IgD-negative memory B cell (primary cell): Measurements from ENCODE around the gene HSPH1. TPM values are rescaled to one million over a fixed set of nuclear protein-coding genes. Genes with fewer than 3 reads are reported as not detected.

Experiments used
- H3K27ac Mint-ChIP-seq, 3 donors: one replicate each; pipeline ENCODE4 v1.8.0; 2020 to 2022; ENCODE audit warnings: mild to moderate bottlenecking in 3 of 3, mixed read lengths in 3 of 3, moderate library complexity in 1 of 3
- H3K27me3 Mint-ChIP-seq: one replicate; pipeline ENCODE4 v1.8.0; 2021; ENCODE audit warnings: mixed read lengths
- H3K36me3 Mint-ChIP-seq: one replicate; pipeline ENCODE4 v1.8.0; 2020; ENCODE audit warnings: mild to moderate bottlenecking, mixed read lengths
- H3K4me1 Mint-ChIP-seq, 3 donors: one replicate each; pipeline ENCODE4 v1.8.0; 2020 to 2022; ENCODE audit warnings: mixed read lengths in 3 of 3, mild to moderate bottlenecking in 1 of 3
- H3K4me3 Mint-ChIP-seq, 4 donors: one replicate each; pipeline ENCODE4 v1.8.0; 2020 to 2022; ENCODE audit warnings: mild to moderate bottlenecking in 4 of 4, mixed read lengths in 4 of 4, moderate library complexity in 3 of 4
- H3K9me3 Mint-ChIP-seq, 3 donors: one replicate each; pipeline ENCODE4 v1.8.0; 2020 to 2021; ENCODE audit warnings: mixed read lengths in 3 of 3, mild to moderate bottlenecking in 1 of 3
- polyA plus RNA-seq: library from polyadenylated mRNA; unstranded; fragments of 300-500 nt; fragmentation: Illumina TruSeq; gene quantifications from one replicate; pipeline ENCODE4 v1.2.3, GENCODE V29; 2021

HSPH1 gene
- polyA plus RNA-seq, 1 donor from 2014 or later = 52.8 TPM

GRCh38 chr13:31129419-31129818 is 32.3 kb downstream of the HSPH1 start:
- H3K4me3 Mint-ChIP-seq = no peak overlapping the region
- H3K27ac Mint-ChIP-seq = no peak overlapping the region

DNA sequence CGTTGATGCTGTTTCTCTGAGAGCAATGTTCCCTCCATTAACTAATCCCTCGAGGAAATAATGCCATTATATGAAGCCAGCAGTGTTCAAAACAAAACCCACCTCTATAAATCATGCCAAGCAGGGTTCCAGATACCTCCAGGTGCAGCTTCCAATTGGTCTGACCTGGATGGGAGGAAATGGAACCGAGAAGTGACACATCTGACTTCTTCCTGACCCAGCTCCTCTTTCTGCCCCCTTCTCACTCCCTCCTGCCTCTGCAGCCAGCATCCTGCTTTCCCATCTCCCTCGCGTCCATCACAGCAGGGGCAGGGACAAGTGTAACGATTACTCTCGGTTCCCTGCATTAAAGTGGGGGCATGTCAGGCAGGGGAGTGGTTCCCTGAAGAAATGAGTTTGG is 37.5 kb downstream of the HSPH1 start:
- no peaks in the 10 kb centered on the region for H3K36me3 Mint-ChIP-seq
- H3K9me3 Mint-ChIP-seq = peaks cover 0 to 7% (median 0%) of the 10 kb centered on the region in 3 donors
- no peak overlapping the region for H3K27ac Mint-ChIP-seq
- peaks cover 0 to 2% (median 1%) of the 10 kb centered on the region in 3 donors for H3K4me1 Mint-ChIP-seq
- no peak overlapping the region for H3K4me3 Mint-ChIP-seq
- H3K27me3 Mint-ChIP-seq = peaks cover 23% of the 10 kb centered on the region

More at GRCh38 chr13:31129419-31129818, 32.3 kb downstream of the HSPH1 start:
- Mint-ChIP-seq H3K36me3 (peaks cover 2% of the 10 kb centered on the region), H3K9me3 (peaks cover 0 to 5% (median 0%) of the 10 kb centered on the region in 3 donors), H3K27me3 (peaks cover 15% of the 10 kb centered on the region), H3K4me1 (peaks cover 0 to 7% (median 4%) of the 10 kb centered on the region in 3 donors)

GRCh38 chr13:31122544-31123260 is 39.0 kb downstream of the HSPH1 start:
- no peak overlapping the region for H3K4me3 Mint-ChIP-seq
- peaks cover 20% of the 10 kb centered on the region for H3K27me3 Mint-ChIP-seq
- H3K36me3 Mint-ChIP-seq = no peaks in the 10 kb centered on the region
- peaks cover 0 to 7% (median 0%) of the 10 kb centered on the region in 3 donors for H3K9me3 Mint-ChIP-seq
- H3K27ac Mint-ChIP-seq = no peak overlapping the region
- H3K4me1 Mint-ChIP-seq = peaks cover 0 to 2% (median 1%) of the 10 kb centered on the region in 3 donors

DNA sequence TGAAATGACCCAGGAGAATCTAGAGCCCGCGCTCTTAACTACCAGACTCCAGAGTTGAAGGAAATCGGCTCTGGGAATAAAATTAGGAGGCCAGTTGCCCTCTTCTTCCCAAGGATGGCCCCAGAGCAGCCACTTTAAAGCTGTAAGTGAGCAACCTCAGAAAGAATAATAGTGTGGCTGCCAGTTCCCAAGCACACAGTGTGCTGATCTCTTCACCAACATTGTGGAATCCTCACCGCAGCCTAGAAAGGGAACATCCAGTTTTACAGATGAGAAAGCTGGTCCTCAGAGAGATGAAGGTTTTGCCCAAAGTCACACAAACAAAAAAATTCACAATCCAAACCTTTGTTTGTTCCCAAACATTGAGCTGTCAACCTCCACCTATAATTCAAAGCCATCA is 39.6 kb downstream of the HSPH1 start:
- Mint-ChIP-seq H3K27ac (no peak overlapping the region), H3K27me3 (peaks cover 18% of the 10 kb centered on the region), H3K36me3 (no peaks in the 10 kb centered on the region), H3K9me3 (peaks cover 0 to 6% (median 0%) of the 10 kb centered on the region in 3 donors), H3K4me3 (no peak overlapping the region), H3K4me1 (peaks cover 0 to 2% (median 1%) of the 10 kb centered on the region in 3 donors)

GRCh38 chr13:31121379-31122140 is 40.1 kb downstream of the HSPH1 start:
- Mint-ChIP-seq H3K27me3 (peaks cover 19% of the 10 kb centered on the region), H3K9me3 (peaks cover 0 to 5% (median 0%) of the 10 kb centered on the region in 3 donors), H3K4me1 (peaks cover 0 to 2% (median 1%) of the 10 kb centered on the region in 3 donors), H3K27ac (no peak overlapping the region), H3K36me3 (no peaks in the 10 kb centered on the region), H3K4me3 (no peak overlapping the region)

DNA sequence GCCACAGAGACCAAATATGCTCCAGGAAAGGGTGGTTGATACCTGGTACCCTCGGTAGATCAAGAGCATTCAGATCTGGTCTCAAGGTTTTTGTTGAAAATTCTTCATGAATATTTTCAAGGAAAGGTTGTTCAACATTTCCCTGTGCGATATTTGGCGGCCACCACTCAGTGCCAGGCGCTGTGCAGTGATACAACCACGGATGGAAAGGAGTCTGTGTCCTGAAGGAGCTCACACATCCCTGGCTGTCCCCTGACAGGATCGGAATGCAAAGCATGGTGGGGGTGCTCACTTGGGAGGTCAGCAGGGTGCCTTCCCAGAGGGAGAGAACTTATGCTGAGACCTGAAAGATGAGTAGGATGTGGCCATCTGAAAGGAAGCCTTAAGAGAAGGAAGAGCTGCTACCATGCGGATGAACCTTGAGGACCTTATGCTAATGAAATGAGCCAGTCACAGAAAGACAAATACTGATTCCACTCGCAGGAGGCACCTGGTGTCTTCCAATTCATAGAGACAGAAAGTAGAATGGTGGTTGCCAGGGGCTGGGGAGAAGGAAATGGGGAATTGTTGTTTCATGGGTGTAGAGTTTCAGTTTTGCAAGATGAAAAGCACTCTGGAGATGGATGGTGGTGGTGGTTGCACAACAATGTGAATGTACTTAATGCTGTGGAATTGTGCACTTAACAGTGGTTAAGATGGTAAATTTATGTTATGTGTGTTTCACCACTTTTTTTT is 41.6 kb downstream of the HSPH1 start:
- Mint-ChIP-seq H3K27me3 (peaks cover 20% of the 10 kb centered on the region), H3K4me1 (peaks cover 0 to 2% (median 1%) of the 10 kb centered on the region in 3 donors), H3K27ac (no peak overlapping the region), H3K4me3 (no peak overlapping the region), H3K36me3 (no peaks in the 10 kb centered on the region), H3K9me3 (peaks cover 0 to 3% (median 0%) of the 10 kb centered on the region in 3 donors)

GRCh38 chr13:31119526-31119925 is 42.2 kb downstream of the HSPH1 start:
- H3K4me1 Mint-ChIP-seq = peaks cover 0 to 2% (median 1%) of the 10 kb centered on the region in 3 donors
- peaks cover 0 to 2% (median 0%) of the 10 kb centered on the region in 3 donors for H3K9me3 Mint-ChIP-seq
- no peak overlapping the region for H3K27ac Mint-ChIP-seq
- H3K27me3 Mint-ChIP-seq = peaks cover 16% of the 10 kb centered on the region
- H3K4me3 Mint-ChIP-seq = peak overlapping the region in 1 of 4 donors; percentile 20
- H3K36me3 Mint-ChIP-seq = peaks cover 1% of the 10 kb centered on the region

DNA sequence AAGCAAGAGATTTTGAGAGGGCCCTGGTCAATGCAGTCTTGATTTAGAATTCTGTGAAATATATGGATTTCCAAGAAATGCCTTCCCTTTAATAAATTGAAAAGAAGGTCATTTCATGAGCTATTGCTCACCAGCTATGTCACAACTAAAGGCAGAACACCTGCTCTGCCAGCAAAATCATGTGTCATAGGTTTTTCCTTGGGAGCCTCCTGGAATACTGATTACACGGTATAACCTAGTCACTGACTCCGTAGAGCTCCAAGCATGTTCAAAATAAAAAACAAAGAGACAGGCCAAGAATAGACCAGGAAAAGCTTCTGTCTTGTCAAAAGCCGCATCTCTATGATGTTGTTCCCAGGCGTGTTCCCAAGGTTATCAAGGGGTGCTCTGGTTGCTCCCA is 45.5 kb downstream of the HSPH1 start:
- Mint-ChIP-seq H3K9me3 (no peaks in the 10 kb centered on the region), H3K4me1 (peaks cover 0 to 2% (median 1%) of the 10 kb centered on the region in 3 donors), H3K4me3 (no peak overlapping the region), H3K27me3 (peaks cover 11% of the 10 kb centered on the region), H3K36me3 (peaks cover 1% of the 10 kb centered on the region), H3K27ac (no peak overlapping the region)

- no peak overlapping the region for H3K4me3 Mint-ChIP-seq
- no peaks in the 10 kb centered on the region for H3K9me3 Mint-ChIP-seq
- no peak overlapping the region for H3K27ac Mint-ChIP-seq
- peaks cover 0 to 2% (median 1%) of the 10 kb centered on the region in 3 donors for H3K4me1 Mint-ChIP-seq
- peaks cover 11% of the 10 kb centered on the region for H3K27me3 Mint-ChIP-seq
- H3K36me3 Mint-ChIP-seq = peaks cover 1% of the 10 kb centered on the region
These were observed 46.1 kb downstream of the HSPH1 start for GRCh38 chr13:31115616-31116015.

GRCh38 chr13:31114641-31115040 is 47.1 kb downstream of the HSPH1 start:
- Mint-ChIP-seq H3K4me1 (peaks cover 0 to under 1% (median 0%) of the 10 kb centered on the region in 3 donors), H3K4me3 (no peak overlapping the region), H3K27me3 (peaks cover 10% of the 10 kb centered on the region), H3K27ac (no peak overlapping the region), H3K9me3 (no peaks in the 10 kb centered on the region), H3K36me3 (peaks cover 1% of the 10 kb centered on the region)

GRCh38 chr13:31111136-31111535 is 50.6 kb downstream of the HSPH1 start:
- H3K27ac Mint-ChIP-seq = no peak overlapping the region
- H3K4me1 Mint-ChIP-seq = no peaks in the 10 kb centered on the region
- H3K4me3 Mint-ChIP-seq = no peak overlapping the region
- H3K27me3 Mint-ChIP-seq = peaks cover 7% of the 10 kb centered on the region
- H3K36me3 Mint-ChIP-seq = peaks cover 1% of the 10 kb centered on the region
- H3K9me3 Mint-ChIP-seq = no peaks in the 10 kb centered on the region

DNA sequence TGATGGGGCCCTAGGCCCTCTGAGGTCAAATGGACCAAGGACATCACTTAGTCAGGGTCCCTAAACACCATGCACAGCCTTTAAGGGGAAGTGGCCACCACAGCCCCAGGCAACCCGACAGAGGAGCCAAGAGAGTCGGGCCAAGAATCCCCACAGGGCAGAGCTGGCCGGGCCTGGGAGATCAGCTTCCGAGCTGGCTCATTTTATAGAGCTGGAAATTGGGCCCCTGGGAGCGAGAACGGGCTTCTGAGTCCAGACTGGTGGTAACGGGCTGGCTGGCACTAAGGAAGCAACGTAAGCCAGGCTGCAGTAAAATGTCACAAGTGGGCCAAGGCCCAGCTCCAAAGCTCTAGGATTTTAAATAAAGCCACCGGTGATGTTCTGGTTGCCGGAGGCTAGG is 51.1 kb downstream of the HSPH1 start:
- Mint-ChIP-seq H3K4me1 (no peaks in the 10 kb centered on the region), H3K4me3 (no peak overlapping the region), H3K9me3 (no peaks in the 10 kb centered on the region), H3K27ac (no peak overlapping the region), H3K27me3 (peaks cover 3% of the 10 kb centered on the region), H3K36me3 (peaks cover 1% of the 10 kb centered on the region)

- Mint-ChIP-seq H3K9me3 (peaks cover 0 to 2% (median 0%) of the 10 kb centered on the region in 3 donors), H3K4me1 (no peaks in the 10 kb centered on the region), H3K27ac (no peak overlapping the region), H3K27me3 (no peaks in the 10 kb centered on the region), H3K36me3 (peaks cover 1% of the 10 kb centered on the region), H3K4me3 (no peak overlapping the region)
These were observed 51.5 kb downstream of the HSPH1 start for GRCh38 chr13:31110169-31110568.

DNA sequence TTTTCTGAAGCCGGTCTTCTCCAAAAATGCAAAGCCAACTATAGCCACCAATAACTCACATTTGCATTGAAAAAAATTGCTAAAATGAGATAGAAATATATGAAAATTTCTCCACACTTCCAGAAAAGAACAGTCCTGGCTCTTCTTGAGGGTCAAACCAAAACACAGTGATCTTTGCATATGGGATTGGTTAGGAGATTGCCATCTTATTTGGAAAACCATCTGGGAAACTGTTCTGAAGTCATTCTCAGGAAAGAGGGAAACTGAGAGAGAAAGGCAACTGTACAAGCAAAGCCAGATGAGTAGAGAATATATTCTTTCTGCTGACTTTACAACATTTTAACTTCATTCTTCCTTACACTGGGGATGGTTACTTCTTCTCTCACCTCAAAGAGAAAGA is 54.6 kb downstream of the HSPH1 start:
- H3K9me3 Mint-ChIP-seq = peaks cover 0 to 2% (median 0%) of the 10 kb centered on the region in 3 donors
- H3K27ac Mint-ChIP-seq = no peak overlapping the region
- no peaks in the 10 kb centered on the region for H3K4me1 Mint-ChIP-seq
- peaks cover 2% of the 10 kb centered on the region for H3K27me3 Mint-ChIP-seq
- H3K36me3 Mint-ChIP-seq = no peaks in the 10 kb centered on the region
- H3K4me3 Mint-ChIP-seq = no peak overlapping the region

GRCh38 chr13:31105856-31106255 is 55.8 kb downstream of the HSPH1 start:
- Mint-ChIP-seq H3K27me3 (peaks cover 5% of the 10 kb centered on the region), H3K27ac (no peak overlapping the region)

More at GRCh38 chr13:31105856-31106255, 55.8 kb downstream of the HSPH1 start:
- H3K9me3 Mint-ChIP-seq = peaks cover 0 to 2% (median 0%) of the 10 kb centered on the region in 3 donors
- no peaks in the 10 kb centered on the region for H3K4me1 Mint-ChIP-seq
- H3K36me3 Mint-ChIP-seq = no peaks in the 10 kb centered on the region
- no peak overlapping the region for H3K4me3 Mint-ChIP-seq
